GM18858 (cell line): Measurements from ENCODE around the gene NXF2B.
"Not testable (repeated sequence)": the region's sequence is repeated elsewhere in the genome, so short reads cannot be mapped to it uniquely, and the experiment has no call there.

Experiments
- ATAC-seq: cut with Tn5 transposase; IDR thresholded peaks from one replicate; pipeline ENCODE4 v1.9.1; 2021; ENCODE audit not compliant: unreplicated experiment

NXF2B gene, protein sequence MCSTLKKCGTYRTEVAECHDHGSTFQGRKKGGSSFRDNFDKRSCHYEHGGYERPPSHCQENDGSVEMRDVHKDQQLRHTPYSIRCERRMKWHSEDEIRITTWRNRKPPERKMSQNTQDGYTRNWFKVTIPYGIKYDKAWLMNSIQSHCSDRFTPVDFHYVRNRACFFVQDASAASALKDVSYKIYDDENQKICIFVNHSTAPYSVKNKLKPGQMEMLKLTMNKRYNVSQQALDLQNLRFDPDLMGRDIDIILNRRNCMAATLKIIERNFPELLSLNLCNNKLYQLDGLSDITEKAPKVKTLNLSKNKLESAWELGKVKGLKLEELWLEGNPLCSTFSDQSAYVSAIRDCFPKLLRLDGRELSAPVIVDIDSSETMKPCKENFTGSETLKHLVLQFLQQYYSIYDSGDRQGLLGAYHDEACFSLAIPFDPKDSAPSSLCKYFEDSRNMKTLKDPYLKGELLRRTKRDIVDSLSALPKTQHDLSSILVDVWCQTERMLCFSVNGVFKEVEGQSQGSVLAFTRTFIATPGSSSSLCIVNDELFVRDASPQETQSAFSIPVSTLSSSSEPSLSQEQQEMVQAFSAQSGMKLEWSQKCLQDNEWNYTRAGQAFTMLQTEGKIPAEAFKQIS

DNA sequence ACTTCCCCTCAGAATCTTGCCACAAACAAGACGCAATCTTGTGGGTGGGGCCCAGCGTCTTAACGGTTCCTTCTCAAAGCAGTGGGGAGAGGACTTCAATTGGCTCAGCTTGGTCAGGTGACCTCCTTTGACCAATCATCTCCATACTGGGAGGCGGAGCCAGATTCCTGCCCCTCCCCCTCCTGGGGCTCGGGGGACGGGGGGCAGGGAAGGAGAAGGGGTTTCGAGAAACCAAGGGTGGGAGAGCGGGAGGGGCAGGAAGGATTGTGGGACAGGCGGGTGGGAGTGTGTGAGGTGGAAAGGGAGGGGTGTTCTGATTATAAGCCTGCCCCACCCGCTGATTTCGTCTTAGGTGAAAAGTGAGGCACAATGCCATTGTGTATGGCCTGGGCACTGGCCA is at the start of gene NXF2B:
NXF2B (minus strand) TSS at position 101 of the 400 bp plus-strand sequence. CDS start 59,972 bp downstream, outside the sequence.
- not testable (repeated sequence) for ATAC-seq

GRCh38 chrX:102478765-102479164 is 39.0 kb upstream of the NXF2B start:
- not testable (repeated sequence) for ATAC-seq

DNA sequence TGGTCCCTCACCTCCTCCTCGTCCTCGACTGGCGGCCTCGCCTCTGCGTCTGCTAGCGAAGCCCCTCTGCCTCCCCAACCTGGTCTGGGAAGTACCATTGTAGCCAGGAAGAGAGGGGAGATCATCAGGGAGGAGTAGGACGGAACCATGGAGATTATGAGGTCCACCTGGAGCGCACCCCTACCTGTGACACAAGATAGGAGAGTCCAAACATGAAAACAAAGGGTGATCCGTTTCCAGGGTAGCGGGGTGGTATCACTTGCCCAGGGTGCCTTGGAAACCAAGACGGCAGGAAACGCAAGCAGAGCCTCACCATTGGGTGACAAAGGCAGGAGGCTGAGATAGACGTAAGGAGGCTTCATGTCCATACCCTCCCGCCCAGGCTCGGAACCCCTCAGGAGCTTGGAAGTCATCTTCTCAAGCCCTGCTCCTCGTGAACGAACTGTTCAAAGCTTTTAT is 32.0 kb upstream of the NXF2B start, which contains the start of gene TCP11X2:
TCP11X2 (minus strand) TSS at position 51 of the 459 bp plus-strand sequence.
- not testable (repeated sequence) for ATAC-seq

- ATAC-seq, result not testable (repeated sequence)
Measured at GRCh38 chrX:102470215-102470614, 30.4 kb upstream of the NXF2B start.

DNA sequence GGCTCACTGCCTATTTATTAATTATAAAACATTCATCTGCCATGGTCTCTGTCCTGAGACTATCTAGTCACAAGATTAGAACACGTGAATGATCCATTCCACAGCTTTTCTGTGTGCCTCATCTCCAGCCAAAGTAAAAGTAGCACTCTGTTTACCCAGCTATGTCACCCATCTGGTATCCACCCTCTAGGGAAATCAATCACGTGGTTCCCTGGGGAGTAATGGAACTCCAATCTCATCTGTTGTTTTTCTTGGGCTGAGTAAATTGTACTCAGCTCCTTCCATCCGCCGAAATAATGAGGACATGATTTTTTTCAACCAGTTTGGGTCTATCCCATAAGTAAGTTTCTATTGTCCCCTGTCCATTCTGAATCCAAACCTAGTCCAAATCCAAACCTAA is 18.8 kb upstream of the NXF2B start:
- ATAC-seq, result not testable (repeated sequence)

- not testable (repeated sequence) for ATAC-seq
Measured at GRCh38 chrX:102414493-102414892, 25.3 kb downstream of the NXF2B start.

GRCh38 chrX:102345916-102346315 is 93.9 kb downstream of the NXF2B start:
- no peak for ATAC-seq

- no peak for ATAC-seq
Measured at GRCh38 chrX:102341867-102342266, 97.9 kb downstream of the NXF2B start.

DNA sequence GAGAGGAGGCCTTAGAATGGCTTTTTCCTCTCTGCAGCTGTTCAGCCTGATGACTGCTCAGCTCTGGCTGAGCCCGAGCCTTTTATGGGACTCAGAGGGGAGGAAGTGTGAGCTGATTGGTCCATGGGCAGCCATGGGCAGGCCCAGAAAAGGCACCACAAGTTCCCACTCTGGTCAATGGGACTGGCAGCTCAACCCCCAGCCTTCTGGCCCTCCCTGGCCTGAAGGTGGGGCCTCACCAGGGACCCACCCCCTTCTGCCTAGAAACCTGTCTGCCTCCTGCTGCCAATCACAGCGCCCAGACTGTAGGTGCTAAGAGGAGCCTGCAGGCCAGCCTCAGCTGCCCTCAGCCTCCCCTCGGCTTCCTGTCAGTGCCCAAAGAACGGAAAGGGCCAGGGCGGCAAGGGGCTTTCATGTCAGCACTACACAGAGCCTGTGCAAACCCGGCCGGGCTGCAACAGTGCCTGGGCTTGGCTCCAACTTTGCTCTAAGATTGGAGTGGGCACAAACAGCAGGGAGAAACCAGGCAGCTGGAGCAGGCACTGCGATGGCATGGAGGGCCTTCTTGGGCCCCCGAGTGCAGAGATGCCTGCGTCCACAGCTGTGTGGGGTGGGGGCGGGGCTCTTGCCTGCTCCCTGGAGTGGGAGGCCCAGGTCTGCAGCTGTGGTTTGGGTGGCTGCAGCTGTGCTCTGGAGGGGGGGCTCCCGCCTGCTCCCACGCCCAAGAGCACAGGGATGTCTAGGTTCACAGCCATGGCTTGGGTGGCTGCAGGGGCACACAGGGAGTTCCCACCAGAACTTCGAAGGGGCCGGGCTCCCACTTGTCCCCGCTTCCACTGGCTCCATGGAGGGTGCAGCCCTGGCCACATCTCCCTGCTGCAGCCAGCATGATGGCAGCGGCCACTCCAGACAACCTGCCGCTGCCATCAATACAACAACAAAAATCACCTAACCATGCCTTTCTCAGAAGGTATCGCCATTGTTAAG is 100.2 kb downstream of the NXF2B start:
- no peak for ATAC-seq

DNA sequence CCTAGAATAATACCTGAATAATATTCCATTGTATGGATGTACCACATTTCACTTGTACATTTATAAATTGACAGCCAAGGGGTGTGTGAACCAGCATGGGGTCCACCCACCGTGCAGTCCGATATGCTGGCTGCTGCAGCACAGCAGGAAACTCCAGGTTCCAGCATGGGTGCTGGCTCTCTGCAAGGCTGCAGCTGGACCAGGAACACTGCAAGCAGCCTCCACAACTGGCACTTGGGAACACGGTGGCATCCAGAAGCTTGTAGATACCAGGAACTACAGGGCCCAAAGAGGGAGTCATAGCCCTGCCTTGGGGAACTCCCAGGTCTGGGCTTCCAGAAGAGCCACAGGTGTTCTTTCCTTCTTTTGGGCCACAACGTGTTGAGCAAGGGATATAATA is 101.6 kb downstream of the NXF2B start:
- ATAC-seq, result no peak
